IMR-90 (cell line): Measurements from ENCODE around the gene DAB1. TPM values are rescaled to one million over a fixed set of nuclear protein-coding genes. Genes with fewer than 3 reads are reported as not detected.

Source experiments
- ATAC-seq: fragments of 200-7000 bp; cut with Tn5 transposase; 2 replicates; pipeline ENCODE4 v1.9.1; 2020; ENCODE audit warnings: low read depth, mild to moderate bottlenecking, moderate library complexity
- BruUV-seq: library from RNA; stranded (reverse); fragments of 400-500 nt; replicated peaks from 2 replicates; lab custom pipeline; 2021; lab: Mats Ljungman, UMichigan
- CTCF ChIA-PET: fragments of 300-600 bp; formaldehyde crosslinking; extraction: SDS; loops from one replicate; lab custom pipeline; 2021; ENCODE audit warnings: antibody characterized with exemption; lab: Yijun Ruan, JAX
- POLR2A ChIA-PET: fragments of 300-600 bp; sonication (Branson Sonifier 250); formaldehyde crosslinking; loops from one replicate; lab custom pipeline; 2022; ENCODE audit warnings: antibody characterized with exemption; ENCODE audit not compliant: unreplicated experiment; lab: Charles Lee
- DNase-seq: peaks from one replicate; pipeline ENCODE4 v3.0.0; 2013
- H2AFZ ChIP-seq: replicated peaks from 2 replicates; pipeline ENCODE3; 2013; ENCODE audit warnings: low read length, mild to moderate bottlenecking; ENCODE audit not compliant: poor library complexity
- H2AK5ac ChIP-seq: 2 replicates; pipeline ENCODE4 v1.6.1; 2013; ENCODE audit warnings: low read depth, low read length, inconsistent platforms
- H2AK9ac ChIP-seq: replicated peaks from 2 replicates; pipeline ENCODE3; 2013; ENCODE audit warnings: mild to moderate bottlenecking, low read depth, low read length, moderate library complexity; ENCODE audit not compliant: poor library complexity
- H2BK120ac ChIP-seq: 2 replicates; pipeline ENCODE4 v1.6.1; 2013; ENCODE audit warnings: low read depth, low read length, inconsistent platforms
- H2BK15ac ChIP-seq: 3 replicates; pipeline ENCODE4 v1.6.1; 2013; ENCODE audit warnings: low read depth, low read length, inconsistent platforms
- H2BK20ac ChIP-seq: 2 replicates; pipeline ENCODE4 v1.6.1; 2013; ENCODE audit warnings: low read depth, mild to moderate bottlenecking, inconsistent platforms, low read length, moderate library complexity
- H2BK5ac ChIP-seq: 2 replicates; pipeline ENCODE4 v1.6.1; 2013; ENCODE audit warnings: mild to moderate bottlenecking, low read depth, low read length, inconsistent platforms; ENCODE audit not compliant: poor library complexity, severe bottlenecking
- H3K14ac ChIP-seq: replicated peaks from 2 replicates; pipeline ENCODE4 v1.6.1; 2013; ENCODE audit warnings: low read depth, low read length, inconsistent platforms
- H3K18ac ChIP-seq: 2 replicates; pipeline ENCODE4 v1.6.1; 2013; ENCODE audit warnings: low read depth, low read length, control low read depth
- H3K23ac ChIP-seq: 2 replicates; pipeline ENCODE4 v1.6.1; 2013; ENCODE audit warnings: low read depth, low read length, inconsistent platforms
- H3K27ac ChIP-seq: 2 replicates; pipeline ENCODE4 v1.5.1; 2013; ENCODE audit warnings: mild to moderate bottlenecking, control low read depth, low read length; ENCODE audit not compliant: insufficient read depth
- H3K27me3 ChIP-seq: 2 replicates; pipeline ENCODE4 v1.6.1; 2013; ENCODE audit warnings: low read length; ENCODE audit not compliant: control insufficient read depth, insufficient read depth
- H3K36me3 ChIP-seq: 2 replicates; pipeline ENCODE4 v1.6.1; 2013; ENCODE audit warnings: low read length, mixed read lengths; ENCODE audit not compliant: control insufficient read depth, insufficient read depth
- H3K4ac ChIP-seq: 2 replicates; pipeline ENCODE4 v1.6.1; 2013; ENCODE audit warnings: low read depth, low read length, inconsistent platforms
- H3K4me1 ChIP-seq: 2 replicates; pipeline ENCODE4 v1.6.1; 2013; ENCODE audit warnings: low read length, mixed read lengths; ENCODE audit not compliant: control insufficient read depth, insufficient read depth
- H3K4me2 ChIP-seq: 2 replicates; pipeline ENCODE4 v1.6.1; 2013; ENCODE audit warnings: low read depth, mild to moderate bottlenecking, control low read depth, low read length, moderate library complexity
- H3K4me3 ChIP-seq: 2 replicates; pipeline ENCODE4 v1.5.1; 2013; ENCODE audit warnings: low read depth, mild to moderate bottlenecking, control low read depth, low read length, moderate library complexity; ENCODE audit not compliant: insufficient read depth
- H3K56ac ChIP-seq: 2 replicates; pipeline ENCODE4 v1.6.1; 2013; ENCODE audit warnings: low read length, inconsistent platforms; ENCODE audit not compliant: insufficient read depth; ENCODE audit errors: extremely low read depth
- H3K79me1 ChIP-seq, 2 experiments: 2 replicates each; pipeline ENCODE4 v1.6.1; 2013; ENCODE audit warnings: low read length in 2 of 2, inconsistent platforms in 1 of 2, low read depth in 1 of 2
- H3K9ac ChIP-seq: 2 replicates; pipeline ENCODE4 v1.6.1; 2013; ENCODE audit warnings: low read depth, low read length, control low read depth
- H3K9me1 ChIP-seq: 2 replicates; pipeline ENCODE4 v1.6.1; 2013; ENCODE audit warnings: low read length, inconsistent platforms; ENCODE audit not compliant: insufficient read depth
- H3K9me3 ChIP-seq: 2 replicates; pipeline ENCODE4 v1.6.1; 2013; ENCODE audit warnings: low read length; ENCODE audit not compliant: control insufficient read depth, insufficient read depth
- H4K20me1 ChIP-seq: 2 replicates; pipeline ENCODE4 v1.6.1; 2013; ENCODE audit warnings: low read length, inconsistent platforms; ENCODE audit not compliant: insufficient read depth
- H4K5ac ChIP-seq: 2 replicates; pipeline ENCODE4 v1.6.1; 2013; ENCODE audit warnings: mild to moderate bottlenecking, low read depth, low read length, control low read depth
- H4K8ac ChIP-seq, 2 experiments: 2 replicates each; pipeline ENCODE4 v1.6.1; 2013; ENCODE audit warnings: low read depth in 2 of 2, low read length in 2 of 2, control low read depth in 1 of 2, inconsistent platforms in 1 of 2
- H4K91ac ChIP-seq: 2 replicates; pipeline ENCODE4 v1.6.1; 2013; ENCODE audit warnings: low read depth, low read length, inconsistent platforms; ENCODE audit not compliant: insufficient read depth
- MXI1 ChIP-seq: IDR thresholded peaks from 2 replicates; pipeline ENCODE4 v1.6.1; 2012; ENCODE audit warnings: low read depth, mild to moderate bottlenecking, low read length, moderate library complexity, borderline replicate concordance
- RFX5 ChIP-seq: IDR thresholded peaks from 2 replicates; pipeline ENCODE4 v1.8.0; 2012; ENCODE audit warnings: low read depth, mild to moderate bottlenecking, low read length, moderate library complexity
- WGBS, 2 experiments: methylation state at CpG; one replicate each; pipeline versions ENCODE4 v1.1.5 to v1.1.7; 2013; ENCODE audit warnings: missing lambda C conversion rate in 2 of 2; ENCODE audit not compliant: insufficient read length in 1 of 2; ENCODE audit errors: extremely low coverage in 2 of 2; 5-methylcytosine and 5-hydroxymethylcytosine counted together
- dilution Hi-C: fragments of 300-500 bp; cut with HindIII; formaldehyde crosslinking; loops from one replicate; pipeline ENCODE4 v1.14.3; 2018; ENCODE audit warnings: low sequenced_read_pairs; ENCODE audit not compliant: unreplicated experiment
- in situ Hi-C: fragments of 300-500 bp; cut with MboI; formaldehyde crosslinking; loops from 3 replicates; pipeline ENCODE4 v1.14.3; 2019; ENCODE audit warnings: low sequenced_read_pairs, inconsistent platforms, mixed read lengths
- intact Hi-C: fragments of 100-400 bp; cut with micrococcal nuclease; formaldehyde crosslinking; loops from 2 replicates; pipeline ENCODE4 v1.10.0; 2022
- polyA plus RNA-seq, 3 experiments: library from polyadenylated mRNA; depleted of rRNA; stranded (reverse); fragments of >200 nt; gene quantifications; 2 replicates each; pipeline ENCODE4 v1.2.3, GENCODE V29; 2012; ENCODE audit warnings: low replicate concordance in 1 of 3
- total RNA-seq: library from RNA; depleted of rRNA; stranded (reverse); fragments of >200 nt; gene quantifications from 2 replicates; pipeline ENCODE4 v1.2.3, GENCODE V29; 2012

Gene DAB1
- total and polyA plus RNA-seq, 2 of the 4 experiments (the other 2 are of a cell fraction) = 0.18 to 0.41 TPM

- H3K9me1 ChIP-seq = no peaks in the 10 kb centered on the region
- dilution Hi-C loops (no loop called here), in situ Hi-C loops (no loop called here), intact Hi-C loops (no loop called here)
- no peak overlapping the region for H2AK5ac ChIP-seq
- no peaks in the 10 kb centered on the region for H3K79me1 ChIP-seq
- no peaks in the 10 kb centered on the region for H3K9me3 ChIP-seq
- no peak overlapping the region for H2BK120ac ChIP-seq
- H4K8ac ChIP-seq = no peak overlapping the region
- no peaks in the 10 kb centered on the region for H3K4me1 ChIP-seq
- ChIA-PET CTCF (no interaction called here), POLR2A (no interaction called here)
- no peak overlapping the region for H3K4me3 ChIP-seq
- H2BK20ac ChIP-seq = no peak overlapping the region
- DNase-seq (no peak), ATAC-seq (no peak)
- H3K56ac ChIP-seq = no peak overlapping the region
- H3K27ac ChIP-seq = no peak overlapping the region
- no peak overlapping the region for H2AFZ ChIP-seq
- no peak overlapping the region for H3K23ac ChIP-seq
- no peak overlapping the region for H3K4me2 ChIP-seq
- no peak overlapping the region for H3K9ac ChIP-seq
- H3K14ac ChIP-seq = no peak overlapping the region
- H4K5ac ChIP-seq = no peak overlapping the region
- H3K36me3 ChIP-seq = no peaks in the 10 kb centered on the region
- no peak overlapping the region for H4K91ac ChIP-seq
- H4K20me1 ChIP-seq = no peaks in the 10 kb centered on the region
- H3K4ac ChIP-seq = no peak overlapping the region
- no peaks in the 10 kb centered on the region for H3K27me3 ChIP-seq
- no peak overlapping the region for H2BK5ac ChIP-seq
- H3K18ac ChIP-seq = no peak overlapping the region
- no peak overlapping the region for H2AK9ac ChIP-seq
- WGBS, 2 experiments = no CpG with 5 or more reads among the region's 5 CpGs
- no TSS peak for BruUV-seq
- TF ChIP-seq MXI1 (no peak), RFX5 (no peak)
- H2BK15ac ChIP-seq = no peak overlapping the region
Observed at GRCh38 chr1:57175506-57175905, 248.4 kb downstream of the DAB1 start.
